HG02943 (cell line): ENCODE results near the gene UGT1A5.
"Not testable (repeated sequence)": the region's sequence is repeated elsewhere in the genome, so short reads cannot be mapped to it uniquely, and the experiment has no call there.

Experiments
- ATAC-seq: cut with Tn5 transposase; IDR thresholded peaks from one replicate; pipeline ENCODE4 v1.9.1; 2021; ENCODE audit warnings: mild to moderate bottlenecking, low read depth, moderate library complexity; ENCODE audit not compliant: unreplicated experiment

The UGT1A5 gene

DNA sequence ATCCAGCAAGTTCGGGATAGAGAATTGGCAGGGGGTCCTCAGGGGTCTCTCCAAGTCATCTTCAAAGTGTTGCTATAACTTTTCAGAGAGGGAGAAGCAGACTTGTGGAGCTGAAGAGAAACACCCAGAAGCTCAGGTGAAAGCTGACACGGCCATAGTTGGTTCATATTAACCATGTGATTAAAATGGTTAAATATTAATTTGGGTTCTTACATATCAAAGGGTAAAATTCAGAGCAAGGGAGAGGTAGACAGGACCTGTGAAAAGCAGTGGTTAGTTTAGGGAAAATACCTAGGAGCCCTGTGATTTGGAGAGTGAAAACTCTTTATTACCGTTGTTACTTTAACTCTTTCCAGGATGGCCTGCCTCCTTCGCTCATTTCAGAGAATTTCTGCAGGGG is 20.1 kb upstream of the UGT1A5 start, which contains the start of gene UGT1A6:
UGT1A6 (plus strand) TSS at position 243 of the 400 bp plus-strand sequence; CDS start at position 358, 115 bp downstream.
- ATAC-seq = no peak

- ATAC-seq = no peak
These were observed 18.7 kb upstream of the UGT1A5 start for GRCh38 chr2:233693963-233694362.

- no peak for ATAC-seq
These were observed 14.0 kb upstream of the UGT1A5 start for GRCh38 chr2:233698740-233699139.

DNA sequence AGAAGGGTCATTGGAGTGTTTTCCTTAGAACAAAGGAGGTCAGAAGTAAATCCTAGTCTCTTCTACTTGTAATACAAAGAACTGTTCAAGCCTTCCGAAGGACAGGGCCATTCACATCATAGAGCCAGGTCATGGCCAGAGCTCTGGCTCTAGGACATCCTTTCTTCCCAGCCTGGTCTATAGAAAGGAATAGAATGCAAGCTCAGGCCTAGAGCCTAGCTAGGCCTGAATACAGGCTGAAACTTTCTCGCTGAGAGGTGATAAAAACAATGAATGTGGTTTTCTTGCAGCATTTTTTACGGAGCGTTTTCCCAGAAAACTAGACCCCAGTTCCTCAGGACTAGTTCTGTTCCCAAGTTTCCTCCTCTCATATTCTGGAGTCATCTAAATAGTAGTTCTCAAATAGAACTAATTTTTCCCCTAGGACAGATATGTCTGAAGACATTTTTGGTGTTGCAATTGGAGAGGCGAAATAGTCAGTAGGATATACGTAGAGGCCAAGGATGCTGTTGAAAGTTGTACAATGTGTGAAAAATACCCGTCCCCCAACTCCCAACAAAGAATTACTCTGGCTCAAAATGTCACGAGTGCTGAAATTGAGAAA is 13.2 kb upstream of the UGT1A5 start:
- ATAC-seq = no peak

- ATAC-seq = no peak
These were observed 12.6 kb upstream of the UGT1A5 start for GRCh38 chr2:233700028-233700635.

- ATAC-seq = not testable (repeated sequence)
These were observed 11.9 kb upstream of the UGT1A5 start for GRCh38 chr2:233700842-233701241.

GRCh38 chr2:233702238-233702637 is 10.5 kb upstream of the UGT1A5 start:
- ATAC-seq = no peak

GRCh38 chr2:233705911-233706506 is 6.7 kb upstream of the UGT1A5 start:
- no peak for ATAC-seq

- ATAC-seq = no peak
These were observed 6.0 kb upstream of the UGT1A5 start for GRCh38 chr2:233706720-233707119.

- ATAC-seq = no peak
These were observed 4.6 kb upstream of the UGT1A5 start for GRCh38 chr2:233707940-233708644.

DNA sequence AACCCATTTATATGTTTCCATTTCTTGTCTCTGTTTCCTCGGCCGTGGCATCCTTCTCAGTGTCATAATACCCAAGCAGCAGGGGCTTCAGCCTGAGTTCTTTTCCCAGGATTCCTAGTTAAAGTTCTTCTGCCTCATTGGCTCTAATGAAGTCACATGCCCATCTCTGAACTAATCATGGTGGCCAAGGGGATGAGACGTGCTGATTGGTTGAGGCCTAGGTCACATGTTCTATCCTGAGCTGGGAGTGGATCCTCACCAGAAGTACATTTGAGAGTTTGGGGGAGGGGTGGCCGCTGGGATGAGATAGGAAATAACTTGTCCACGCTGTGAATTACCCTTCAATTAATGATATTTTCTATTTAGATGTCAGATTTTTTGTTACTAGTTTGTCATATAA is 3.8 kb upstream of the UGT1A5 start:
- no peak for ATAC-seq

DNA sequence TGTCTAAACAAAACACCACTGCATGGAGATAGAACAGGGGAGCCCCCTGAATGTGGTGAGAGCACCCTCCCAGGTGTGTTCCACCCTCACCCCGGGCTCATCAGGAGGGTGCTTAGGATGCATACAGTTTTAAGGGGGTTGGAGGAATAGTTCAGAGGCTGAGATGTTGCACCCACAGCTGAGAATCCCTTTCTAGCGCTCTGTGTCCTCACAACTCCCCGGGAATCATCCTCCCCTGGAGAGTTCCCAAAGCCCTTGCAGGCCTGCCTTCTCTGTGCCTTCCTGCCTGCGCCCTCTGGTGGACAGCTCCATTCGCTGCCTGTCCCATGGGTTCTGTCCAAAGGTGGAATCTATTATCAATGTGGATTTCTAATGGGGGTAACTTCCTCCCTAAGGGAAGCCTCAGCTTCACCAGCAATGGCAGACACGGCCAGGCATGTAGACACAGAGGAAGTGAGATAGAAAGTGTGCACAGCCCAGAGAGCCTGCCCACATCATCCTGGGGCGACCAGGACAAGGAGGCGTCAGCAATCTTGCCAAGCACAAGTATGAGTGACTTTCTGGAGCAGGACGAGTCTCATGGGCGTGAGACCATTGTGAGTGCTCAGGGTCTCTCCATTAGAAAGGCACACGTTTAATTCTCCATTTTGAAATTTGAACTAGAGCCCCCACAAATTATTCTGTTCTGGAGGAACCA is 1.2 kb upstream of the UGT1A5 start:
- ATAC-seq = no peak

DNA sequence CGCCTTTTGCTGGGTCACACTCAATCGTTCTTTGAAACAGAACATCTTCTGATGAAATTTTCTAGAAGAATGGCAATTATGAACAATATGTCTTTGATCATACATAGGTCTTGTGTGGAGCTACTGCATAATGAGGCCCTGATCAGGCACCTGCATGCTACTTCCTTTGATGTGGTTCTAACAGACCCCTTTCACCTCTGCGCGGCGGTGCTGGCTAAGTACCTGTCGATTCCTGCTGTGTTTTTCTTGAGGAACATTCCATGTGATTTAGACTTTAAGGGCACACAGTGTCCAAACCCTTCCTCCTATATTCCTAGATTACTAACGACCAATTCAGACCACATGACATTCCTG is 532 bp downstream of the UGT1A5 start:
- ATAC-seq = no peak

GRCh38 chr2:233714121-233714520 is 1.4 kb downstream of the UGT1A5 start:
- no peak for ATAC-seq

DNA sequence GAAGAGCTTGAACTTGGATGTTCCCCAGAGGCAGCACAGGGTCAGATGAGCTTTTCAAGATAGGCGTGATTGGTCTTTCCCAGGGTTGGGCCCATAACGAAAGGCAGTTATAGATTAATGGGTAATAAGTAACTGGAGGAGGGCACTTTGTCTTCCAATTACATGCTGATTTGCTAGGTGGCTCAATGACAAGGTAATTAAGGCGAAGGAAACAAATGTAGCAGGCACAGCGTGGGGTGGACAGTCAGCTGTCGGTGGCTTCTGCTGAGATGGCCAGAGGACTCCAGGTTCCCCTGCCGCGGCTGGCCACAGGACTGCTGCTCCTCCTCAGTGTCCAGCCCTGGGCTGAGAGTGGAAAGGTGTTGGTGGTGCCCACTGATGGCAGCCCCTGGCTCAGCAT is 5.8 kb downstream of the UGT1A5 start, which contains the start of gene UGT1A4:
UGT1A4 (plus strand) TSS at position 185 of the 400 bp plus-strand sequence; CDS start at position 270, 85 bp downstream.
- ATAC-seq = no peak

DNA sequence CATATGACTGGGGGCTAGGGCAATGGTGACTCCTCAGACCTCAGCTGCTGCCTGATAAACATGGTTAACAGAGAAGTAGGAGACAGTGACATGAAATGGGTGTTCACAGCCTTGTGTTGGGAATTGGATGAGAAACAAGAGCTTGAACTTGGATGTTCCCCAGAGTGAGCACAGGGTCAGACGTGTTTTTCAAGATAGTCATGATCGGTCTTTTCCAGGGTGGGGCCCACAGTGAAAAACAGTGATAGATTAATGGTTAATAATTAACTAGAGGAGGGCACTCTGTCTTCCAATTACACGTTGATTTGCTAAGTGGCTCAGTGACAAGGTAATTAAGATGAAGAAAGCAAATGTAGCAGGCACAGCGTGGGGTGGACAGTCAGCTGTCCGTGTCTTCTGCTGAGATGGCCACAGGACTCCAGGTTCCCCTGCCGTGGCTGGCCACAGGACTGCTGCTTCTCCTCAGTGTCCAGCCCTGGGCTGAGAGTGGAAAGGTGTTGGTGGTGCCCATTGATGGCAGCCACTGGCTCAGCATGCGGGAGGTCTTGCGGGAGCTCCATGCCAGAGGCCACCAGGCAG is 16.1 kb downstream of the UGT1A5 start, which contains the start of gene UGT1A3:
UGT1A3 (plus strand) TSS at position 320 of the 579 bp plus-strand sequence; CDS start at position 405, 85 bp downstream.
- ATAC-seq = no peak

- not testable (repeated sequence) for ATAC-seq
These were observed 24.4 kb downstream of the UGT1A5 start for GRCh38 chr2:233736868-233737653.

GRCh38 chr2:233740870-233741269 is 28.2 kb downstream of the UGT1A5 start:
- ATAC-seq = no peak

DNA sequence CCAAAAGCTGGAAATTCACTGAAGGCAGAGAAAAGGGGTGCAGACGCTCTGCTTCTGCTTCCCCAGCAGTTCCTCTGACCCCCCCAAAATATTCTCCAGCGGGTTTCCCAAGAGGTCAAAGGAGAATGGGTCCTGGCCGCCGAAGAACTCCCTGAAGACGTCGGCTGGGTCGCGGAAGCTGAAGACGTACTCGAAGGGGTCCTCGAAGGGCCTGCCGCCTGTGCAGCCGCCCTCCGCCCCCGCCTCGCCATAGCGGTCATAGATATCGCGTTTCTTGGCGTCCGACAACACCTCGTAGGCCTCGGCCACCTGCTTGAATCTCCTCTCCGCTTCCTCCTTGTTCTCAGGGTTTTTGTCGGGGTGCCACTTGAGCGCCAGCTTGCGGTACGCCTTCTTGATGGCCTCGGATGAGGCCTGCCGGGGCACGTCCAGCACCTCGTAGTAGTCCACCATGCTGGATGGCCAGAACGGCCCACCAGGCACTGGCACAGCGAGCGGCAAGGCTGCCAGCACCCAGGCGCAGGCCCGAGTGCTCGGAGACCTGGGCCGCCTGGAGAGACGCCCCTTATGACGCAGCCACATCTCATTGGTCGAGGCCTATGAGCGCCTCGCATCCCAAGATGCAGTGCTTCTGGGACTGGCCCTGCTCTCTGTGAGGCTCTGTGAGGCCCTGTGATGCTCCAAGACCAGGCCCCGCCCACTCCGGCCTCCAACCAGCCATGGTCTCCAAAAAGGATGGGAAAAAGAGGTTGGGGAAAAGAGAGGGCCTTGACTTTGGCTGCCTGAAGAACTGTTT is 31.0 kb downstream of the UGT1A5 start:
- no peak for ATAC-seq
